BLaER1 treated with 17β-estradiol and CSF1 and Interleukin-3, amounts not matched to agents 10 nM and 100 nM (cell line): ENCODE data around the gene RBM19.
A peak's percentile ranks its signal among the peaks of the same experiment; 100 is the strongest.

Source experiments
- H3K27ac ChIP-seq, 11 experiments: shearing (Covaris generic); formaldehyde crosslinking; 2 replicates each; pipeline ENCODE4 v1.8.1; 2022
- H3K27me3 ChIP-seq, 11 experiments: shearing (Covaris generic); formaldehyde crosslinking; 2 replicates each; pipeline ENCODE4 v1.8.1; 2022
- H3K36me3 ChIP-seq, 11 experiments: shearing (Covaris generic); formaldehyde crosslinking; 2 replicates each; pipeline ENCODE4 v1.8.1; 2022
- H3K4me1 ChIP-seq, 10 experiments: shearing (Covaris generic); formaldehyde crosslinking; 2 replicates each; pipeline ENCODE4 v1.8.1; 2022
- H3K4me2 ChIP-seq, 11 experiments: shearing (Covaris generic); formaldehyde crosslinking; 2 replicates each; pipeline ENCODE4 v1.8.1; 2022
- H3K4me3 ChIP-seq, 10 experiments: shearing (Covaris generic); formaldehyde crosslinking; 2 replicates each; pipeline ENCODE4 v1.8.1; 2022
- H3K9ac ChIP-seq, 11 experiments: shearing (Covaris generic); formaldehyde crosslinking; 2 replicates each; pipeline ENCODE4 v1.8.1; 2022
- H3K9me3 ChIP-seq, 11 experiments: shearing (Covaris generic); formaldehyde crosslinking; replicated peaks in 1 of 11; 2 replicates each; pipeline ENCODE4 v1.8.1; 2022
- H4K20me1 ChIP-seq, 11 experiments: shearing (Covaris generic); formaldehyde crosslinking; 2 replicates each; pipeline ENCODE4 v1.8.1; 2022
- Cebpa-rat ChIP-seq, 11 experiments: shearing (Covaris generic); IDR thresholded peaks; 2 replicates each; pipeline ENCODE4 v1.8.1; 2022

RBM19 gene

GRCh38 chr12:113950873-113951272 is 15.3 kb downstream of the RBM19 start:
- Histone ChIP-seq H3K36me3 (peaks cover 87 to 100% (median 99%) of the 10 kb centered on the region in 11 experiments), H4K20me1 (peaks cover 0 to 29% (median 2%) of the 10 kb centered on the region in 11 experiments; a peak in 7 of 22 replicates), H3K9ac (no peak overlapping the region), H3K27ac (peak overlapping the region in 1 of 11 experiments; percentile 53; a peak in 1 of 22 replicates), H3K4me1 (peaks cover 9 to 28% (median 19%) of the 10 kb centered on the region in 10 experiments), H3K27me3 (no peaks in the 10 kb centered on the region), H3K9me3 (no peaks in the 10 kb centered on the region), H3K4me3 (no peak overlapping the region), H3K4me2 (no peak overlapping the region)
- no peak for TF ChIP-seq Cebpa-rat (IDR thresholded peaks at IDR 0.05)

- H3K4me2 ChIP-seq: peak overlapping the region in 8 of 11 experiments; percentile 15 to 56 (median 30); a peak in 12 of 22 replicates
- H3K36me3 ChIP-seq: peaks cover 85 to 100% (median 99%) of the 10 kb centered on the region in 11 experiments
- peaks cover under 1 to 23% (median 12%) of the 10 kb centered on the region in 10 experiments; a peak in 19 of 20 replicates for H3K4me1 ChIP-seq
- peak overlapping the region in 5 of 11 experiments; percentile 28 to 53 (median 48); a peak in 9 of 22 replicates for H3K27ac ChIP-seq
- H3K9me3 ChIP-seq: no peaks in the 10 kb centered on the region
- TF ChIP-seq Cebpa-rat (IDR thresholded peaks at IDR 0.05): no peak
- no peak overlapping the region for H3K4me3 ChIP-seq
- peaks cover 0 to 17% (median 1%) of the 10 kb centered on the region in 11 experiments; a peak in 7 of 22 replicates for H4K20me1 ChIP-seq
- H3K9ac ChIP-seq: peak overlapping the region in 3 of 11 experiments; percentile 2 to 18 (median 12); a peak in 2 of 22 replicates
- no peaks in the 10 kb centered on the region for H3K27me3 ChIP-seq
These were observed 16.5 kb downstream of the RBM19 start for GRCh38 chr12:113949321-113950305.

GRCh38 chr12:113948151-113948914 is 17.8 kb downstream of the RBM19 start:
- no peak overlapping the region for H3K9ac ChIP-seq
- H3K4me2 ChIP-seq: no peak overlapping the region
- no peak overlapping the region for H3K4me3 ChIP-seq
- peaks cover 86 to 100% (median 99%) of the 10 kb centered on the region in 11 experiments for H3K36me3 ChIP-seq
- H3K27ac ChIP-seq: no peak overlapping the region
- H4K20me1 ChIP-seq: peaks cover 0 to 17% (median 0%) of the 10 kb centered on the region in 11 experiments; a peak in 7 of 22 replicates
- no peaks in the 10 kb centered on the region for H3K27me3 ChIP-seq
- no peaks in the 10 kb centered on the region for H3K9me3 ChIP-seq
- H3K4me1 ChIP-seq: peaks cover 0 to 23% (median 11%) of the 10 kb centered on the region in 10 experiments; a peak in 16 of 20 replicates
- TF ChIP-seq Cebpa-rat (IDR thresholded peaks at IDR 0.05): no peak

GRCh38 chr12:113946175-113946574 is 19.9 kb downstream of the RBM19 start:
- Histone ChIP-seq H3K27ac (no peak overlapping the region), H3K9ac (no peak overlapping the region), H3K9me3 (no peaks in the 10 kb centered on the region), H3K4me2 (no peak overlapping the region), H3K36me3 (peaks cover 90 to 100% (median 99%) of the 10 kb centered on the region in 11 experiments), H3K4me3 (no peak overlapping the region), H3K27me3 (no peaks in the 10 kb centered on the region), H3K4me1 (peaks cover 0 to 23% (median 12%) of the 10 kb centered on the region in 10 experiments; a peak in 16 of 20 replicates), H4K20me1 (peaks cover 0 to 10% (median 0%) of the 10 kb centered on the region in 11 experiments; a peak in 7 of 22 replicates)
- TF ChIP-seq Cebpa-rat (IDR thresholded peaks at IDR 0.05): no peak

- no peak overlapping the region for H3K4me3 ChIP-seq
- peaks cover 3 to 19% (median 13%) of the 10 kb centered on the region in 10 experiments for H3K4me1 ChIP-seq
- H3K4me2 ChIP-seq: no peak overlapping the region
- H3K36me3 ChIP-seq: peaks cover 89 to 100% (median 99%) of the 10 kb centered on the region in 11 experiments
- TF ChIP-seq Cebpa-rat (IDR thresholded peaks at IDR 0.05): no peak
- no peak overlapping the region for H3K27ac ChIP-seq
- no peaks in the 10 kb centered on the region for H3K27me3 ChIP-seq
- H4K20me1 ChIP-seq: peaks cover 0 to 8% (median 0%) of the 10 kb centered on the region in 11 experiments; a peak in 6 of 22 replicates
- H3K9me3 ChIP-seq: no peaks in the 10 kb centered on the region
- no peak overlapping the region for H3K9ac ChIP-seq
These were observed 20.7 kb downstream of the RBM19 start for GRCh38 chr12:113945174-113946173.

GRCh38 chr12:113942209-113942608 is 23.9 kb downstream of the RBM19 start:
- peaks cover 92 to 100% (median 99%) of the 10 kb centered on the region in 11 experiments for H3K36me3 ChIP-seq
- TF ChIP-seq Cebpa-rat (IDR thresholded peaks at IDR 0.05): no peak

GRCh38 chr12:113941208-113941486 is 25.0 kb downstream of the RBM19 start:
- Histone ChIP-seq H3K4me3 (no peak overlapping the region), H3K9ac (no peak overlapping the region), H3K4me2 (no peak overlapping the region), H3K27me3 (no peaks in the 10 kb centered on the region), H4K20me1 (peaks cover 0 to 12% (median 0%) of the 10 kb centered on the region in 11 experiments; a peak in 4 of 22 replicates), H3K9me3 (no peaks in the 10 kb centered on the region), H3K36me3 (peaks cover 93 to 100% (median 99%) of the 10 kb centered on the region in 11 experiments), H3K4me1 (peaks cover 0 to 16% (median 12%) of the 10 kb centered on the region in 10 experiments; a peak in 14 of 20 replicates), H3K27ac (no peak overlapping the region)
- TF ChIP-seq Cebpa-rat (IDR thresholded peaks at IDR 0.05): no peak

More at GRCh38 chr12:113942209-113942608, 23.9 kb downstream of the RBM19 start:
- no peak overlapping the region for H3K9ac ChIP-seq
- no peak overlapping the region for H3K27ac ChIP-seq
- H4K20me1 ChIP-seq: peaks cover 0 to 12% (median 0%) of the 10 kb centered on the region in 11 experiments; a peak in 4 of 22 replicates
- H3K4me3 ChIP-seq: no peak overlapping the region
- peaks cover 0 to 16% (median 12%) of the 10 kb centered on the region in 10 experiments; a peak in 13 of 20 replicates for H3K4me1 ChIP-seq
- H3K27me3 ChIP-seq: no peaks in the 10 kb centered on the region
- no peaks in the 10 kb centered on the region for H3K9me3 ChIP-seq
- H3K4me2 ChIP-seq: no peak overlapping the region
